GM19025 (cell line): ENCODE data around the gene MC1R.
"Not testable (repeated sequence)": the region's sequence is repeated elsewhere in the genome, so short reads cannot be mapped to it uniquely, and the experiment has no call there.

Experiments
- ATAC-seq: cut with Tn5 transposase; IDR thresholded peaks from one replicate; pipeline ENCODE4 v1.9.1; 2021; ENCODE audit warnings: mild to moderate bottlenecking, low read depth, moderate library complexity; ENCODE audit not compliant: unreplicated experiment

Gene MC1R

GRCh38 chr16:89912627-89913026, 6.0 kb upstream of the MC1R start:
- no peak for ATAC-seq

DNA sequence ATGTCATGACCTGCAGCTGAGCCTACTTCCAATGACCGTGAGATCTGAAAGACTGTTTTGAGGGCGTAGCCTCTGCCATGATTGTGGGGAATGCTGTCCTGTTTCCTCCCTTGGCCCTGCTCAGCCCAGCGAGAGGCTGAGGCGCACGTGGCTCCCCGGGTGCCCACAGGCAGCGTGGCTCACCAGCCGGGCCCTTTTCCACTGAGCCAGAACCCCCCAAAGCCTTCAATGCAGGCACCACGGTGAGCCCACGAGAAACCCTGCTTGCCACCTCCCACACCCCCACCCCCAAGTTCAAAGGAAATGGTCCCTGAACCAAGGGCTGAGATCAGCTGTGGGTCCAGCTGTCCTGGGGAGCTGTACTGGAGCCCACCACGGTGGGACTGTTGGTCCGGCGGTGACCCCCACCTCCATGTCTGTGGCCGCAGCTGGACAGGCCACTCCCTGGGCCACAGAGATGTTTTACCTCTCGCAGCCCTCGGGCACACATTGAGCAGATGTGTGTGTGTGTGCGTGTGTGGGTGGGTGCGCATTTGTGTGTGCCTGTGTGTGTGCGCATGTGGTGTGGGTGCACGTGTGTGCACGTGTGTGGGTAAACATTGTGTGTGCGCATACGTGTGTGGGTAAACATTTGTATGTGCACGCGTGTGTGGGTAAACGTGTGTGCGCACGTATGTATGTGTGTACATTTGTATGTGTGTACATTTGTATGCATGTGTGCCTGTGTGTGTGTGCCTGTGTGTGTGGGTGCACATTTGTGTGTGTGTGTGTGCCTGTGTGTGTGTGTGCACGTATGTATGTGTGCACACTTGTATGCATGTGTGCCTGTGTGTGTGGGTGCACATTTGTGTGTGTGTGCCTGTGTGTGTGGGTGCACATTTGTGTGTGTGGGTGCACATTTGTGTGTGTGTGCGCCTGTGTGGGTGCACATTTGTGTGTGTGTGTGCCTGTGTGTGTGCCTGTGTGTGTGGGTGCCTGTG, 5.0 kb upstream of the MC1R start:
- ATAC-seq: no peak

GRCh38 chr16:89914642-89915285, 3.9 kb upstream of the MC1R start:
- not testable (repeated sequence) for ATAC-seq

DNA sequence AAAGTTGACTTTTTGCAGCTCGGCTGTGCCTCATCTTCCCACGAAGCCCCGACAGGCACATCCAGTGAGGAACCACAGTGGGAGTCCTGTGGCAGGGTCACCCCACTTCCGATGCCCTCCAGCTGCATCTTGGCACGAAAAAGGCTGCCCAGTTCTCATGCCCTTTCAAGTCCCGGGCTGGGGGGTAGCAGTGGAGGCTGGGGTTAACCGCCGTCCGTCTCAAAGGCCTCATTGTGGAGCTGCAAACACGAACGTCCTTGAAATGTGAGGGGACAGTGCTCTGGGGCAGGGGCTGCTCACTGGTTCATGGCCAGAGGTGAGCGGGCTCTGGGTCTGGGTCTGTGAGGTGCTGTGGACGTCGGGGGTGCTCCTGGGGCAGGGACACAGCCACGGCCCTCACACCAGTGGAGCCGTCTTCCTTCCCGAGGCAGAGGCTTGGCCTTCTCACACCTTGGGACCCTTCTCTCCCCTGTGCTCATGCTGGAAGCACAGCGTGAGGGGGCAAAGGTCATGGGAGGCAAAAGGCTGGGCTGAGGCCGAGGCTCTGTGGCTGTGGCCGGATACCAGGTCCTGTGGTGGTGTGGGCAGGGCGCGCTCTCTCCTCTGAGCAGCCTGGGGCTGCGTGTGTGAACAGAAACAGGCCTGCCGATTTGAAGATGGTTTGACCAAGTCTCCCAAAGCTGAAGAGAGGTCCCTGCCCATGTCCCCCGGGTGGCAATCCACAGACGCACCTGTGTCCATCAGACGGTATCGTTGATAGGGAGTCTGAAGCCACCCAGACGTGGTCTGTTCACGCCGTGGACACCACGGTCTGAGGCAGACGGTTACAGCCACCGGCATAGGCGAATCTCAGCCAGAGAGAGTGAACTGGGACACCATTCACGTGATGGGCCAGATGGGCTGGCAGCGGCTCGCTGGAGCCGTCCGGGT, 3.1 kb upstream of the MC1R start:
- ATAC-seq: no peak

DNA sequence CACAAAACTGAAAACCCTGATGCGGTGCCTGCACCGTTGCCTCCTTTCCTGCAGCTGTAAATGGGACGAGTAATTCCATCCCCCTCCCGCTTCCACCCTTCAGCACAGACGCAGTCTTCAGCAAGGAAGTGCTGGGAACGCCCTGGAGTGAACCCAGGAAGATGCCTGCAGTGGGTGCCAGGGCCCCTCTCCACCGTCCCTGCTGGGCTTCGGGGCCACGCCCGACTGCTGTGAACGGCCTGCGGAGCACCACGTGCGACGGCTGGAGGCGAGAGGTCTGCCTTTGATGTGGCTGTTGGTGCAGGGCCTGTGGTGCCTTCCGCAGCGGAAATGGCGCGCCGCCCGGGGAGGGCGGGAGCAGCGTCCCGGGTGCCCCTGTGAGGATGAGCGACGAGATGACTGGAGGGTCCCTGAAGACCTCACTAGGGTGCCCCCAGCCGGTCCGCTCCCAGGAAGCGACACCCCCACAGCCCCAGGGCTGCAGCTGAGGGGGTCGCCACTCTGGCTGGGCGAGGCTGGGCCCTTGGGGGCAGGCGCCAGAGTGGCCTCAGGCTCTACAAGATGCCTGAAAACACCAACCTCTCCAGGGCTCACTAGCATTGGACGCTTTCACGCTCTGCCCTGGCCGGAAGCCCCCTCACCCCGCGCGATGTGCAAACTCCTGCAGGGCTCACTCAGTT, 749 bp upstream of the MC1R start:
- ATAC-seq: peak; percentile 78

- no peak for ATAC-seq
Measured at GRCh38 chr16:89919535-89920406, 1.1 kb downstream of the MC1R start.

GRCh38 chr16:89920723-89921122, 2.1 kb downstream of the MC1R start:
- no peak for ATAC-seq

- no peak for ATAC-seq
Measured at GRCh38 chr16:89921131-89921701, 2.6 kb downstream of the MC1R start.

GRCh38 chr16:89921702-89922476, 3.2 kb downstream of the MC1R start:
- ATAC-seq: no peak

- ATAC-seq: no peak
Measured at GRCh38 chr16:89922477-89922883, 3.8 kb downstream of the MC1R start.

GRCh38 chr16:89922884-89923639, 4.4 kb downstream of the MC1R start, which contains the start of gene TUBB3:
Gene TUBB3 (plus strand): TSS chr16:89923342. CDS start chr16:89923402, 60 bp downstream.
- ATAC-seq: no peak

GRCh38 chr16:89923640-89924296, 5.1 kb downstream of the MC1R start:
- no peak for ATAC-seq

GRCh38 chr16:89924297-89924924, 5.7 kb downstream of the MC1R start:
- no peak for ATAC-seq

DNA sequence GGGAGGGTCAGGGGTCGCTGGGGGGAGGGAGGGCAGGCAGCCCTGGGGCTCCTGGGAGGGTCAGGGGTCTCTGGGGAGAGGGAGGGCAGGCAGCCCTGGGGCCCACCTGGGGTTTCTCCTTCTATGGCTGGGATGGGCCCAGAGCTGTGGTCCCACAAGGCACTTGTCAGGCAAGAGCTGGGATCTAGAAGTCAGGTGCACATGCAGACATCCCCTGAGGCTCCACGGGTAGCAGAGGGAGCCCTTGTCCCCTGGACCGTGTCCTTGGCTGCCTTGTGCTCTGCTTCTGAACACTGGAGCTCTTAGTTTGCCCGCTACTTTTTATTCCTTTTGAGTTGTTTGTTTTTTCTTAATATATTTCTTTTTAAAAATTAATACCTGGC, 6.3 kb downstream of the MC1R start:
- no peak for ATAC-seq

DNA sequence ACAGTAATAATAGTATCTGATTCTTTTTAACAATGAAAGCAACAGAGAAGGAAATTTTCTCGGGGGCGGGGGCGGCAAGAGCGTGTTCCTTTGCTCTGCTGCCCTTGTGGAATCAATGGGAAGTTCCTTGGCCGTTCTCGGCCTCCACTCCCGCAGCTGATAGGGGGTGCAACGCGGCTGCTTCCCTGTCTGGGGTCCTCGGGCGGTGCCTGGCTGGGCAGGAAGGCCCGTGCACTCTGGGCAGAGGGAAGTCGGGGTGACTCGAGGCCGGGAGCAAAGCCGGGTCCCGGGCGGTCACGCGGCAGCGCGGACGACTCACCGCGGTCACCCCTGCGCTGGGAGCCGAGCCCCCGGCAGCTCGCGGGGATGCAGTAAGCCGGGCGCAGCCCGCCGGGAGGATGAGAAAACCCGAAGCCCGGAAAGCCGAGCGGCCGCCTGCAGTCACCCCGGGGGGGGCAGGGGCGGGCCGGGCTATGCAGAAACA, 7.0 kb downstream of the MC1R start:
- ATAC-seq: no peak

- no peak for ATAC-seq
Measured at GRCh38 chr16:89931305-89931896, 12.7 kb downstream of the MC1R start.
